Right ventricle myocardium superior (tissue), 1 donor: Measurements from ENCODE around the gene DNAJB2. TPM values are rescaled to one million over a fixed set of nuclear protein-coding genes. Genes with fewer than 3 reads are reported as not detected.
A peak's percentile ranks its signal among the peaks of the same experiment; 100 is the strongest.

ENCODE experiments used
- ATAC-seq: fragments of 200-7000 bp; cut with Tn5 transposase; one replicate; pipeline ENCODE4 v1.9.1; 2020; ENCODE audit warnings: mild to moderate bottlenecking; ENCODE audit not compliant: poor library complexity
- DNase-seq: peaks from one replicate; pipeline ENCODE4 v3.0.0-alpha.2; 2020
- intact Hi-C: fragments of 100-400 bp; cut with DNase I; formaldehyde crosslinking; loops from one replicate; pipeline ENCODE4 v1.11.2; 2022
- long read RNA-seq: library from polyadenylated mRNA; unstranded; transcript quantifications from one replicate; pipeline ENCODE4 v2.0.0, GENCODE V29; 2021
- total RNA-seq: library from RNA; stranded (reverse); fragmentation: NEBNext Ultra II Directional; extraction: Animal tissue kit (Norgen Biotek cat#: 25700); gene quantifications from one replicate; pipeline ENCODE4 v1.2.1, GENCODE V29; 2021
- donor health status: DM: no; HTN: yes; CAD: no; lungs with severe emphysema.

The DNAJB2 gene
- total RNA-seq: 83.3 TPM
- long read RNA-seq, transcript DNAJB2-202 (10 exons, 1,946 nt): minor isoform, 6 of 23 reads
- long read RNA-seq, transcript DNAJB2-201 (9 exons, 3,176 nt): major isoform, 7 of 23 reads
- long read RNA-seq, partial matches to known transcripts: 1 of 23 reads
- long read RNA-seq, other reads (novel, unspliced or antisense): 9 of 23 reads

DNA sequence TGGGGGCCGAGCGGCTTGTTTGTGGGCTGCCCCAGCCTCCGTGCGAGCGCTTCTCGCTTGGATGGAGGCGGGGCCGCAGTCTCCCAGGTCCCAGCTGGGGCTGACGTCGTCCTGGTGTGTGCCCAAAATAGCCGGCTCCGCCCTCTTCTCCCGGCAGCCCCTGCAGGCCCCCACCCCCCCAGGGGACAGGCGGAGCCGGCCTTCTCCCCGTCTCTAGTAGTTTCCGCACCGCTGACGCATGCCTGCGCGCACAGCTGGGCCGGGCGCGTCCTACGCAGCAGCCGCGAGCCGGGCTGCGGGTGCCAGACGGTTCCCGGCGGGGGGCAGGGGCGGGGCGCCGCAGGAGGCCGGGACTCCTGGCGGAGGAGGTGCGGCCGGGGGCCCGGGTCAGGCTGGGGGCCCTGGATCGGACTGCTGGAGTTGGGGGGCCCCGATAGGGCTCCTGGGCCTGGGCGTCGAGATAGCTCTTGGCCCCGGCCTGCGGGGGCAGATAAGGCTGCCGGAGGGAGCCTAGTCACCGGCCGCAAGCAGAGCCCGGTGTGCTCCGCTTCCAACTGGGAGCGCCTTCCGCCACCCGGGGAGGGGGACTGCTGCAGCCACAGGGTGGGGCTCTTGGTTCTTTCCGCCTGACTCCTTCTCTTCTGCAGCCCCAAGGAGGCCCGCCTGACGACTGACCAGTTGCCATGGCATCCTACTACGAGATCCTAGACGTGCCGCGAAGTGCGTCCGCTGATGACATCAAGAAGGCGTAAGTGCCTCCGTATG lies at the start of gene DNAJB2:
TSS of gene DNAJB2 (plus strand) at position 216 of the 765 bp plus-strand sequence. CDS start at position 684, 468 bp downstream.
- intact Hi-C loops: loop anchor here (2.0 kb wide), 1 partner anchor 15 kb away; no protein-coding TSS in a partner anchor
- peak; percentile 99 for DNase-seq
- peak; percentile 97 for ATAC-seq

DNA sequence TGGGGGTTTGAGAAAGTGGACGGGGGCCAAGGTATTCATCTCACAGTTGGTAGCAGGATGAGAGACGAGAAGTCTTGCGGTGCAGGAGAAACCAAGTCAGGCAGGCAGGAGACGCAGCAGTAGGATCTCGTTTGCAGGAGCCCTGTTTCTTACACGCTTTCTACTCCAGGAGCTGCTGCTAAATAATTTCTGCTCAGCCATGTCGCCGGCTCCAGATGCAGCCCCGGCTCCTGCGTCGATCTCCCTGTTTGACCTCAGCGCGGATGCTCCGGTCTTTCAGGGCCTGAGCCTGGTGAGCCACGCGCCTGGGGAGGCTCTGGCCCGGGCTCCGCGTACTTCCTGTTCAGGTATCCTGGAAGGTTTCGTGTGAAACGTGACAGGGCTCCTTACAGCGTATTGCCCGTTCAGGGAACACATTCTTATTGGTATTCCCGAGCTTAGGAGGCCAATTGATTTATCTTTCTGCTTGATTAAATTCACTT lies 49.1 kb upstream of the DNAJB2 start:
- peak; percentile 66 for DNase-seq
- intact Hi-C loops: no loop called here
- ATAC-seq: peak; percentile 7

DNA sequence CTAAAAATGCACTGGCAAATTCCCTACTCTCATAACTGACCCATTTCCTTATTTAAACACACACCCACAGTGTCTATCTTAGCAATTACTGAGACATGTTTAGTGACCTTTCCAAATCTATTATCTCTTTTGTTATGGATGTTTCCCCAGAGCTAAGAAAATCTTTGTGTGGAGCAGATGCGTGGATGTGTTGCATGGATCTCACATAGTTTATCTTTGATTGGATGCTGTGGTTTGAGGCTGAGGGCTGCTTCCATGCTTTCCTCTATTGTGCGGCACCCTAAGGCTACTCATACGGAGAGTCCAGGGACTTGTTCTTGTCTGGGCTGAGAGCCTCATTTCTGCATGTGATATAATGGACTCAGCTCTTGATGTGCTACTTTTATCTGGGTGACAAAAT lies 44.8 kb upstream of the DNAJB2 start:
- no peak for ATAC-seq
- no peak for DNase-seq
- intact Hi-C loops: no loop called here

DNA sequence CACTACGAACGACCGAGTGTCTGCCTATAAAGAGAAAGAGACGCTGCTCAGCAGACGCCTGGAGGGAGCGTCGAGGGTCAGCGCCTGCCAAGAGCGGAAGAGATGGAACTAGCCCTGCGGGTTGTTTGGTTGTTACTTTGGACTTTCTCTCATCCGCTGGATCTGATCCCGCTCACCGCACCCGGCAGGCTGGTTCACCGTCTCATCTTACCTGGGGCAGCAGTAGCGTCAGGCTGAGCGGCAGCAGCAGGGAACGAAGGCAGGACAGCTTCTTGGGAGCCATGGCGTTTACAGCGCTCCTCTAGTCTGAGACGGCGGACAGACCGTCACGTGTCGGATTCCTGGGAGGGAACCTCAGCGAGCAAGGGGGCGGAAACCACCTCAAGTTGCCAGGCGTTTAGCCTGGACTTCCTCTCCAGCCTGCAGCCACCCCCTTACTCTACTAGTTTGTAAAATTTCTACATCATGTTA lies 35.8 kb upstream of the DNAJB2 start:
- intact Hi-C loops: no loop called here
- no peak for ATAC-seq
- DNase-seq: peak; percentile 60

DNA sequence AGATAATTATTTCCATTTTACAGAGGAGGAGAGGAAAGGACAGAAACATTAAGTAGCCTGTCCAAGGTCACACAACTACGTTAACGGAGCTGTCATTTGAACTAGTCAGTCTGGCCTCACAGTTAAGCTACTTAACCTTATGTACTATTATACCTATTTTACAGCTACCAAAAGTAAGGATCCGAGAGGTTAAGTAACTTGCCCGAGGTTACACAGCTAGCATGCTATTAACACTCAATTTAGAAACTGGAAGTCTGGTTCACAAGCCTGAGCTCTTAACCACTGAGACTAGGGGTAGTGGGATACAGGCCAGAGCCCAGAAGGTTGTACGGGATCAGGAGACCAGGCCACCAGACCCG lies 34.4 kb upstream of the DNAJB2 start:
- intact Hi-C loops: no loop called here
- DNase-seq (no peak), ATAC-seq (no peak)

DNA sequence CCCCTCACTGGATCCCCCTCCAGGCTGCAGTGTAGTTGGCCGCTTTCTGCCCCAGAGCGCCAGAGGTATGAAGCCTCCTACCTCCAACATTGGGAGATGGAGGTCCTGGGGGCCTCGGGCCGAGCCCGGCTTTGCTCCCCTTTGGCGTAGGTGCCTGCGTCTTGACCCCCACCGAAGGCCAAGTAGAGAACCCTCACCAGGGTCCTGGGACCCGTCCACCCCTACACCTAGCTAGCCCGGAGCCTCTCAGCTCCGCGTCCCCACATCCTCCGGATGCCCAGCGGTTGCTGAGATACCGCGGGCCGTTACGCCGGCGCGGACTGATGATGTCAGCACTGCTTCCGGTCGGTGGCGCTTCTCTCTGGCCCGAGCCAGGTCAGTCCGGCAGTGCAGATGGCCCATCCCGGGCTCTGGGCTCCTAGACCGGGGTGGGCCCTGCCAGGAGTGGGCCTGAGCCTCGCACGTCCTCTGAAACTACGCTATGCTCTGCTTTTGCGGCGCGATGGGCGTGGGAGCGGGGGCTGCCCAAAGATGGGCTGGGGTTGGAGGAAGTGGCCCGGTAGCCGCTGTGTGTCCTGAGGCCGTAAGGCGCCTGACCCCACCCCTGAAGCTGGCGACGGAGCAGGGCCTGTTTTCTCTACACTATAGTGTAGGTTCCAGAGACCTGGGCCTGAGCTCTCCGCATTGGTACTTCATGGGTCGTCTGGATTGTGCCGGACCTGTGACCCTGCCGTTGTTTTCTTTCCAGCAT lies 33.8 kb upstream of the DNAJB2 start, which contains the start of the genes GLB1L and STK16:
TSS of gene GLB1L (minus strand) at position 297 of the 751 bp plus-strand sequence. CDS start 1,871 bp downstream, outside the sequence.
TSS of gene STK16 (plus strand) at position 332 of the 751 bp plus-strand sequence. CDS start 521 bp downstream, outside the sequence.
- DNase-seq: peak; percentile 97
- peak; percentile 95 for ATAC-seq
- intact Hi-C loops: no loop called here

DNA sequence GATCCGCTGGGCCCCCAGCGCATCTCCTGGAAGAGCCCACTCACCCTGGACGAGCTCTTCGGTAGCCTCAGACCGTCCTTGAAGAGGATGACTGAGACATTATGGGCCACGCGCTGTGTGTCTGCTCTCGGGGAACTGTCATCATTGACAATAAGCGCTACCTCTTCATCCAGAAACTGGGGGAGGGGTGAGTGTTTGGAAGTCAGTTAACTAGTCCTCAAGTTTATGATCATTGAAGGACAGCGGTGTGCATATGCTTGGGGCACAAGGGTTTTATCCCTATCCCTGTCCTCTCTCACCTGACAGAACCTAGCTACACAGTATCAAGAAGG lies 33.3 kb upstream of the DNAJB2 start:
- intact Hi-C loops: no loop called here
- no peak for ATAC-seq
- no peak for DNase-seq

DNA sequence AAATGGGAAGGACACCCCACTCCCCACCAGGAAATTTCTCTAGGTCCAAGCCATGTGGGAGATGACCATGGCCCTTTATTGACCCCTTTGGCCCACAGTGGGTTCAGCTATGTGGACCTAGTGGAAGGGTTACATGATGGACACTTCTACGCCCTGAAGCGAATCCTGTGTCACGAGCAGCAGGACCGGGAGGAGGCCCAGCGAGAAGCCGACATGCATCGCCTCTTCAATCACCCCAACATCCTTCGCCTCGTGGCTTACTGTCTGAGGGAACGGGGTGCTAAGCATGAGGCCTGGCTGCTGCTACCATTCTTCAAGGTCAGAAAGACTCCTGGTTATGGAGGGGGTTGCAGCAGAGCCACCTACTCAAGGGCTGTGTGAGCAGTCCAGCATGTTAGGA lies 32.6 kb upstream of the DNAJB2 start:
- intact Hi-C loops: no loop called here
- no peak for DNase-seq

DNA sequence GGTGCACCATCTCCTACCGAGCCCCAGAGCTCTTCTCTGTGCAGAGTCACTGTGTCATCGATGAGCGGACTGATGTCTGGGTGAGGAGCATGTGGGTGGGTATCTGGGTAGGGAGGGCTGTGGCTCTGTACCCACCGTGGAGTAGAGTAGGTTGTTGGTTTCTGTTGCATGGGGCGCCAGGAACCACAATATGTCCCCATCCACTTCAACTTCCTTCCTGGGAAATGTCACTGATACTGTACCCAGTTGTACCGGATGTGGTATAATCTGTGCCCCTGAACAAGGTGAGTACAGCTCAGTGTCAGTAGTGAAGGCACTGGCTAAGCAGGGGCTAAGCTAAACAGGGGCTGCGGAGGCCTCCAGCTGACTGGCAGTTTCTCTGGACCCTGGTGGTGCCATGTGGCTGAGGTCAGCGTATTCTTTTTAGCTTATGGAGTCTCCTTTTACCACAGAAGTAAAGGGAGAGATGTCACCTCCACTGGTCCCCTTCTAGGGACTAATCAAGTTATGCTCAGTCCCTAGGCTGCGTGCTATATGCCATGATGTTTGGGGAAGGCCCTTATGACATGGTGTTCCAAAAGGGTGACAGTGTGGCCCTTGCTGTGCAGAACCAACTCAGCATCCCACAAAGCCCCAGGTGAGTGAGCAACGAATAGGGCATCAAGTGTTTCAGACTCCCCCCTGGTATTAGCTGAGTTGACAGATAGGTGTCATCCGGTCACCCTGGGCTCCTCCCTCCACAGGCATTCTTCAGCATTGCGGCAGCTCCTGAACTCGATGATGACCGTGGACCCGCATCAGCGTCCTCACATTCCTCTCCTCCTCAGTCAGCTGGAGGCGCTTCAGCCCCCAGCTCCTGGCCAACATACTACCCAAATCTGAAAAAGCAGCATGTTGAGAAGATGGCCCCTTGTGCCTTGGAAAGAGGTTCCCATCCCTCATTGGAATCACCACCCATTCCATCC lies 31.2 kb upstream of the DNAJB2 start:
- DNase-seq: no peak
- ATAC-seq: no peak
- intact Hi-C loops: no loop called here

More for the DNA sequence above, 32.6 kb upstream of the DNAJB2 start:
- ATAC-seq: no peak

DNA sequence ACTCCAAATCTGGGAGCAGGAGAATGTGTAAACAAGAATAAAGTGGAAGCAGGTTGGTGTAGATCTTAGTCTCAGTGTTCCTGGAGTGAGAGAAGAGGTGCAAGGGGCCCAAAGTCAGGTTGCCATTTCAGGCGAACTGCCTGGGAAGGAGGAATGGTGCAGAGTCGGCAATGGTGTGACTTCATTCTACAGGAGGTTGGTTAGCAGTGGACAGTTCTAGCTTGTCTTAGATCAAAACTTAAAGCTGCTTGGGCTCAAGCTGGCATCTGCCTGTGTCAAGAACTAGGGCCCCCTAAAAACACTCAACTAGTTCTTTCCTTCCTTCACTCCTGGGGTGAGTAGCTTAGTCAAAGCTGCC lies 30.3 kb upstream of the DNAJB2 start:
- ATAC-seq (no peak), DNase-seq (no peak)
- intact Hi-C loops: no loop called here

DNA sequence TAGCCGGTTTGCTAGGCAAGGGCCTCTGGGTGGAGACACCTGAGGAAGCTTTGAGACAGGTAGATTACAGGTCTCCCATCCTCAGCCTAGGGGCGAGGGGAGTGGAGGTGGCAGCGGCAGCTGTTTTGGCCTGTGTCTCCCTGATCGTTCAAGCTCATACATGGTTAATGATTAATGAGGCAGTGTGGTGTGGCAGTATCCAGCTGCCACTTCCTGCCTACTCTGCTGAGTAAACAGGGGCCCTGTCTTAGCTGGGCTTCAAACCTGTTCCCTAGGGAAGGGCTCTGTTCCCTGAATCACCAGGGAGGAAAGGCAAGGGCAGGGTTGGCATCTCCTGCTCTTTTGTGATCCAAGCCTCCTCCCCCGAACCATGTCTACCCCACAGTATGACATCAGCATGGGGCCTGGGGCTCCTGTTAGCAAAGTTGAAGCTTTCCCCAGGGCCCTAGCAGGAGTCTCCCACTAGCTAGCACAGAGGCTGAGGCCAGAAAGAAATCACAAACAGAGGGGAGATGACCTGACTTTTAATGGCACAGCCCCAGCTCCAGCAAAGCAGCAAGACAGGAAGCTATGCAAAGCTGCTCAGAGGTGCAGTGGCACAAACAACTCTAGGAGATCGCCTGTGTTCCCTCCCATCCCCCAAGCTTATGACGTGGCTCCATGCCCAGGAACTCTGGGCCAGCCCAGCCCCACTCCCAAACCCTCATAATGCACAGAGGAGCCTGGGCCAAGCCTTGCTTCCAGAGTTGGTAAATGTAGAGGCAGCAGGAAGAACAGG lies 29.8 kb upstream of the DNAJB2 start:
- intact Hi-C loops: no loop called here

DNA sequence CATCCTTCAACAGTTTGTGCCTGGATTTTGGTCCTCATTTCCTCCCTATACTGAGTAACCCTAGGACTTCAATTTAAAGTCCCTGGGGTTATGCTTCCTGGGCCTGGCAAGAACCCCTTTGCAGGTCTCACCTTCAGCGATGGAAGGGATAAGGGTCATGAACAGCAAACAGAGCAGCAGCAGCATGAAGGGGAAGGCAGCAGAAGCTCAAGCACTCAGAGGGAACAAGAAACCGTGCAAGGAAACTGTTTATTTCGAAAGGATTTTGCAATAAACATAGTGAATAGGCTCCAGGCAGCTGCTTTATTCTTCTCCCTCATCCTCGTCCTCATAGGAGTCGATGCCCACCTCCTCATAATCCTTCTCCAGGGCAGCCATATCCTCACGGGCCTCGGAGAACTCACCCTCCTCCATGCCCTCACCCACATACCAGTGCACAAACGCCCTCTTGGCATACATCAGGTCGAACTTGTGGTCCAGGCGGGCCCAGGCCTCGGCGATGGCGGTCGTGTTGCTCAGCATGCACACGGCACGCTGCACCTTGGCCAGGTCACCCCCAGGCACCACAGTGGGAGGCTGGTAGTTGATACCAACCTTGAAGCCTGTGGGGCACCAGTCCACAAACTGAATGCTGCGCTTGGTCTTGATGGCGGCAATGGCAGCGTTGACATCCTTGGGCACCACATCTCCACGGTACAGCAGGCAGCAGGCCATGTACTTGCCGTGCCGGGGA lies 29.0 kb upstream of the DNAJB2 start:
- intact Hi-C loops: no loop called here
- DNase-seq: no peak

More for the DNA sequence above, 29.8 kb upstream of the DNAJB2 start:
- DNase-seq: peak; percentile 81
- ATAC-seq: peak; percentile 42

DNA sequence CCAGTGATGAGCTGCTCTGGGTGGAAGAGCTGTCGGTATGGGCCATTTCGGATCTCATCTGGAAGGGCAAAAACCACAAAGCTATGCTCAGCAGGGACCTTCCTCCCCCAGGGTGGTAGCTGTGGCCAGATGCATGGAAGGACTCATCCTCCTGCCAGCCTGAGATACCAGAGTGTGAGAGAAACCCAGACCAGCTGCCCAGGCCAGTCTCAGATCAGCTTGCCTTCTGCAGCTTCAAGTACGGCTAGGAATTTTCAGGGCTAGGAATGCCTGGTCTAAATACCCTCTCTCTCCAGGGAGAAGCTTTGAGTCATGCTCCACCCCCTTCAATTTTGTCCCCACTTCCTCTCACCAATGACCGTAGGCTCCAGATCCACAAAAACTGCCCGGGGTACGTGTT lies 27.5 kb upstream of the DNAJB2 start:
- intact Hi-C loops: no loop called here
- DNase-seq (no peak), ATAC-seq (no peak)

More for the DNA sequence above, 29.0 kb upstream of the DNAJB2 start:
- ATAC-seq: no peak

DNA sequence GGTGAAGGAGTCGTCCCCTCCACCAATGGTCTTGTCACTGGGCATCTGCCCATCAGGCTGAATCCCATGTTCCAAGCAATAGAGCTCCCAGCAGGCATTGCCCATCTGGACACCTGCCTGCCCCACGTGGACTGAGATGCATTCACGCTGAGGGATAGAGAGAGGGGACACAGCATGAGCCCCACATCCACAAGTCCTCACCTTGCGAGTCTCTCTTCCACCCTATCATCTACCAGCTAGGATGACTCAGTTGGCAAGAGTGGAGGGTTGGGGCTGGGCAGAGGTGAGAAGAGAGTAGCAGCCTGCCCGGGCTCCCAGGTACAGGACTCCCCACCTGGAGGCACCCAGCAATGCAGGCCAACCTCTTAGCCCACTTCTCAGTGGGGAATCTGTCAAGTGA lies 27.1 kb upstream of the DNAJB2 start:
- ATAC-seq (no peak), DNase-seq (no peak)
- intact Hi-C loops: no loop called here

DNA sequence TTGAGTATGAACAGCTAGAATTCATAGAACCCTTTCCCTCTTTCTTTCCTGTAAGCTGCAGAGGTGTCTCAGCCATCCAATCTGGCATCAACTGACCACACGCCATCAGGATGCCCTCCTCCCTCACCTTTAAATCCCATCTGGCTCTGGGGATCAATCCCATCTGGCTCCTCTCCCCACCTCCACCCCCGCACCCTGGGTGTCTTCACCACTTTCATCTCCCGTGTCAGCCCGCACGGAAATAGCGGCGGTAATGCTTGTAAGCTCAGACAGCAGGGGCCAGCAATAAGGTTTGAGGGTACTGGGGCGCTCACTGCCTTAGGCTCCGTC lies 26.6 kb upstream of the DNAJB2 start:
- ATAC-seq: no peak
- intact Hi-C loops: no loop called here
- DNase-seq: no peak

DNA sequence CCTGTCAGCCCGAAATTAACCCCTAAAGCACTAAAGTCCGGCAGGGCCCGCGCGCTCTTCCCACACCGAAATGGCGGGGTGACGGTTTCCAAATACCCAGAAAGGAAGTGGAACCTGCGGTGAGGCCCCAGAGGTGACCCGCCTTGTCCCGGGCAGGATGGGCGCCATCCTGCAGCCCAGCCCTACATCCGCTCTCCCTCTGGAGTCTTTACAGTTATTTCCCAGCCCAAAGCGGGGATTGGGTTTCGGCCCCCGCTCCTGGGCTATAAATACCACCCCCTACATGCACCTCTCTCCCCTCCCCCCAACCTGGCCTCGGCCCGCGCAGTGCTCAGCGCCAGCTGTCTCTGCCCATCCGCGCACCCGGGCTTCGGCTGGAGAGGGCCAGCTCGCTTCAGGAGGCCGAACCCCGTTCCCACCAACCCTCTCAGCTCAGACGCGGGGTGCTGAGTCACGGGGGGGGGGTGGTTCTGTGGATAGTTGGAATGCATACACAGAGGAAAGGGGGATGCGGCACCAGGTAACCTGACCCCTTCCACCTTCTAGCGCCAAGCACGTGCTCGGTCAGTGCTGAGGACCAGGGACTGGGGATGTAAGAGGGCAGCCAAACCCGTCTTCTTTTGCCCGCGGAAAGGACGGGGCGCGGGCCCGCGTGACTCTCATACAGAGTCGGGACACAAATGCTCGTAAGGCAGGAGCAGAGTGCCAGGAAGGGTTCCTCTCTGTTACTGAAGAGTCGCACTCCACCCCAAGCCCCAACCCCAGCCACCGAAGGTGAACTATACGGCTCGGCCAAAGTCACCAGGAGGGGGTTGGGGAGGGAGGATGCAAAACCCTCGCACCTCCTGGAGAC lies 26.0 kb upstream of the DNAJB2 start, which contains the start of gene TUBA4B:
TSS of gene TUBA4B (plus strand) at position 344 of the 853 bp plus-strand sequence. CDS start at position 509, 165 bp downstream.
- ATAC-seq (peak; percentile 52), DNase-seq (peak; percentile 56)
- intact Hi-C loops: no loop called here
